Erythroblast (primary cell): Measurements from ENCODE around the gene RASA3.

Experiments
- GATA1 ChIP-seq: IDR thresholded peaks from 2 replicates; pipeline ENCODE4 v1.6.1; 2011; ENCODE audit warnings: low read depth, mild to moderate bottlenecking, control low read depth, low read length, moderate library complexity
- POLR2A ChIP-seq: IDR thresholded peaks from 2 replicates; pipeline ENCODE4 v1.6.1; 2011; ENCODE audit warnings: mild to moderate bottlenecking, low read length

GRCh38 chr13:114035186-114035582 lies 97.2 kb downstream of the RASA3 start:
- TF ChIP-seq POLR2A (no peak), GATA1 (no peak)
